Breast epithelium (tissue), 3 donors: ENCODE results near the gene IER2.
"Not testable (repeated sequence)": the region's sequence is repeated elsewhere in the genome, so short reads cannot be mapped to it uniquely, and the experiment has no call there.

Experiments used
- POLR2A ChIP-seq: fragments of 450-650 bp; IDR thresholded peaks from one replicate; pipeline ENCODE4 v1.6.1; 2016; ENCODE audit warnings: antibody characterized with exemption, mild to moderate bottlenecking, moderate library complexity
- POLR2AphosphoS5 ChIP-seq, 3 donors: sonication (generic); formaldehyde crosslinking; IDR thresholded peaks; one replicate each; pipeline ENCODE4 v1.6.1; 2017; ENCODE audit warnings: antibody characterized with exemption in 3 of 3
- TF ChIP-seq, protein P1 (sequence below), 3 donors: fragments of 450-650 bp; IDR thresholded peaks; one replicate each; pipeline ENCODE4 v1.5.1; 2016 to 2017; ENCODE audit warnings: antibody characterized with exemption in 3 of 3, mild to moderate bottlenecking in 3 of 3, moderate library complexity in 3 of 3

DNA sequence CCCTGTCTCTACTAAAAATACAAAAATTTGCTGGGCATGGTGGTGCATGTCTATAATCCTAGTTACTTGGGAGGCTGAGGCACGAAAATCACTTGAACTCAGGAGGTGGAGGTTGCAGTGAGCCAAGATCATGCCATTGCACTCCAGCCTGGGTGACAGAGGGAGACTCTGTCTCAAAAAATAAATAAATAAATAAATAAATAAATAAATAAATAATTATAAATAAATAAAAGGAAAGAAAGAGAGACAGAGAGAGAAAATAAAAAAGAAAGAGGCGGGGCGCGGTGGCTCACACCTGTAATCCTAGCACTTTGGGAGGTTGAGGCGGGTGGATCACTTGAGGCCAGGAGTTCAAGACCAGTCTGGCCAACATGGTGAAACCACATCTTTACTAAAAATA lies 27.4 kb downstream of the IER2 start:
- TF ChIP-seq, protein P1, sequence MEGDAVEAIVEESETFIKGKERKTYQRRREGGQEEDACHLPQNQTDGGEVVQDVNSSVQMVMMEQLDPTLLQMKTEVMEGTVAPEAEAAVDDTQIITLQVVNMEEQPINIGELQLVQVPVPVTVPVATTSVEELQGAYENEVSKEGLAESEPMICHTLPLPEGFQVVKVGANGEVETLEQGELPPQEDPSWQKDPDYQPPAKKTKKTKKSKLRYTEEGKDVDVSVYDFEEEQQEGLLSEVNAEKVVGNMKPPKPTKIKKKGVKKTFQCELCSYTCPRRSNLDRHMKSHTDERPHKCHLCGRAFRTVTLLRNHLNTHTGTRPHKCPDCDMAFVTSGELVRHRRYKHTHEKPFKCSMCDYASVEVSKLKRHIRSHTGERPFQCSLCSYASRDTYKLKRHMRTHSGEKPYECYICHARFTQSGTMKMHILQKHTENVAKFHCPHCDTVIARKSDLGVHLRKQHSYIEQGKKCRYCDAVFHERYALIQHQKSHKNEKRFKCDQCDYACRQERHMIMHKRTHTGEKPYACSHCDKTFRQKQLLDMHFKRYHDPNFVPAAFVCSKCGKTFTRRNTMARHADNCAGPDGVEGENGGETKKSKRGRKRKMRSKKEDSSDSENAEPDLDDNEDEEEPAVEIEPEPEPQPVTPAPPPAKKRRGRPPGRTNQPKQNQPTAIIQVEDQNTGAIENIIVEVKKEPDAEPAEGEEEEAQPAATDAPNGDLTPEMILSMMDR (IDR thresholded peaks at IDR 0.05): not testable (repeated sequence)
- not testable (repeated sequence) for TF ChIP-seq POLR2A; POLR2AphosphoS5 (IDR thresholded peaks at IDR 0.05)
